Activated CD8-positive, alpha-beta T cell treated with anti-CD3 and anti-CD28 coated beads for 36 hours (primary cell): ENCODE measurements around the gene MSMP. TPM values are rescaled to one million over a fixed set of nuclear protein-coding genes. Genes with fewer than 3 reads are reported as not detected.

Experiments used
- ATAC-seq: fragments of 200-7000 bp; cut with Tn5 transposase; one replicate; pipeline ENCODE4 v1.10.0; 2021; ENCODE audit warnings: mild to moderate bottlenecking, moderate library complexity
- CTCF ChIA-PET: fragments of 350-600 bp; sonication (Branson Sonifier 250); formaldehyde crosslinking; loops from one replicate; lab custom pipeline; 2021; ENCODE audit warnings: antibody characterized with exemption; lab: Charles Lee
- POLR2A ChIA-PET: fragments of 350-600 bp; sonication (Branson Sonifier 250); formaldehyde crosslinking; loops from one replicate; lab custom pipeline; 2021; ENCODE audit warnings: antibody characterized with exemption; lab: Charles Lee
- DNase-seq: peaks from one replicate; pipeline ENCODE4 v3.0.0-alpha.2; 2020
- H3K27ac Mint-ChIP-seq: one replicate; pipeline ENCODE4 v1.8.0; 2021; ENCODE audit warnings: mild to moderate bottlenecking, mixed read lengths
- H3K27me3 Mint-ChIP-seq: one replicate; pipeline ENCODE4 v1.8.0; 2021; ENCODE audit warnings: mixed read lengths
- H3K36me3 Mint-ChIP-seq: one replicate; pipeline ENCODE4 v1.8.0; 2021; ENCODE audit warnings: low read depth, mixed read lengths
- H3K4me1 Mint-ChIP-seq: one replicate; pipeline ENCODE4 v1.8.0; 2021; ENCODE audit warnings: low read depth, mixed read lengths
- H3K4me3 Mint-ChIP-seq: one replicate; pipeline ENCODE4 v1.8.0; 2021; ENCODE audit warnings: mild to moderate bottlenecking, moderate library complexity, mixed read lengths
- H3K9me3 Mint-ChIP-seq: one replicate; pipeline ENCODE4 v1.8.0; 2021; ENCODE audit warnings: mixed read lengths
- intact Hi-C: fragments of 100-400 bp; cut with micrococcal nuclease; formaldehyde crosslinking; loops from one replicate; pipeline ENCODE4 v1.10.0; 2022
- total RNA-seq, 2 experiments: library from RNA; stranded (reverse); gene quantifications; one replicate each; pipeline ENCODE4 v1.2.3, GENCODE V29; 2021
- TF ChIP-seq, protein P1 (sequence below): fragments of 200-600 bp; IDR thresholded peaks from one replicate; pipeline ENCODE4 v1.8.0; 2022; ENCODE audit warnings: antibody characterized with exemption, mild to moderate bottlenecking

Gene MSMP
- total RNA-seq, 2 experiments from 2014 or later, result 0.59 to 0.67 TPM

DNA sequence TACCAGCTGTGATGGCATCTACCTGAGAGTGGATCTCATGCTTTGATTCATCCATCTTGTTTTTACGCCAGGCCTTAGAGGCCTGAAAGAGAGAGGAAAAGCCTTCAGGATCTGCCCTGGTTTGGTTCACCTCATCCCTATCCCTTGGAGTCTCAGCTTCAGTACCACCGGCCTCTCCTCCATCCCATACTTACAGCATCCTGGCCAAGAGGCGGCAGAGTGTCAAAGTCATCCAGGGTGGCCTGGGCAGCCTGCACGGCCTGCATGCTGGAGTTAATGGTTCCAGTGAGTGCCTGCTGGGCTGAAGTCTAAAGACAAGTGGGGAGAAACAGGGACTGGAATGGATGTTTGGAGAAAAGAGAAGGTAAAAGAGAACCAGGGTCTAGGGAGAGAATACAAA is 34.5 kb downstream of the MSMP start:
- Mint-ChIP-seq H3K9me3 (no peaks in the 10 kb centered on the region), H3K4me3 (no peak overlapping the region), H3K4me1 (no peaks in the 10 kb centered on the region), H3K27ac (no peak overlapping the region), H3K36me3 (peaks cover 55% of the 10 kb centered on the region), H3K27me3 (no peaks in the 10 kb centered on the region)
- no peak for ATAC-seq
- CTCF ChIA-PET, result interaction anchor here (1.9 to 14.0 kb wide), 2 partner anchors 9 to 26 kb away, joined by 4 to 170 read pairs; partner anchors contain the start of gene TPM2
- POLR2A ChIA-PET, result interaction anchor here (1.1 kb wide), 1 partner anchor 23 kb away, joined by 4 read pairs; no protein-coding TSS in a partner anchor
- no peak for DNase-seq
- TF ChIP-seq, protein P1, sequence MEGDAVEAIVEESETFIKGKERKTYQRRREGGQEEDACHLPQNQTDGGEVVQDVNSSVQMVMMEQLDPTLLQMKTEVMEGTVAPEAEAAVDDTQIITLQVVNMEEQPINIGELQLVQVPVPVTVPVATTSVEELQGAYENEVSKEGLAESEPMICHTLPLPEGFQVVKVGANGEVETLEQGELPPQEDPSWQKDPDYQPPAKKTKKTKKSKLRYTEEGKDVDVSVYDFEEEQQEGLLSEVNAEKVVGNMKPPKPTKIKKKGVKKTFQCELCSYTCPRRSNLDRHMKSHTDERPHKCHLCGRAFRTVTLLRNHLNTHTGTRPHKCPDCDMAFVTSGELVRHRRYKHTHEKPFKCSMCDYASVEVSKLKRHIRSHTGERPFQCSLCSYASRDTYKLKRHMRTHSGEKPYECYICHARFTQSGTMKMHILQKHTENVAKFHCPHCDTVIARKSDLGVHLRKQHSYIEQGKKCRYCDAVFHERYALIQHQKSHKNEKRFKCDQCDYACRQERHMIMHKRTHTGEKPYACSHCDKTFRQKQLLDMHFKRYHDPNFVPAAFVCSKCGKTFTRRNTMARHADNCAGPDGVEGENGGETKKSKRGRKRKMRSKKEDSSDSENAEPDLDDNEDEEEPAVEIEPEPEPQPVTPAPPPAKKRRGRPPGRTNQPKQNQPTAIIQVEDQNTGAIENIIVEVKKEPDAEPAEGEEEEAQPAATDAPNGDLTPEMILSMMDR, result no peak
- intact Hi-C loops, result no loop called here

DNA sequence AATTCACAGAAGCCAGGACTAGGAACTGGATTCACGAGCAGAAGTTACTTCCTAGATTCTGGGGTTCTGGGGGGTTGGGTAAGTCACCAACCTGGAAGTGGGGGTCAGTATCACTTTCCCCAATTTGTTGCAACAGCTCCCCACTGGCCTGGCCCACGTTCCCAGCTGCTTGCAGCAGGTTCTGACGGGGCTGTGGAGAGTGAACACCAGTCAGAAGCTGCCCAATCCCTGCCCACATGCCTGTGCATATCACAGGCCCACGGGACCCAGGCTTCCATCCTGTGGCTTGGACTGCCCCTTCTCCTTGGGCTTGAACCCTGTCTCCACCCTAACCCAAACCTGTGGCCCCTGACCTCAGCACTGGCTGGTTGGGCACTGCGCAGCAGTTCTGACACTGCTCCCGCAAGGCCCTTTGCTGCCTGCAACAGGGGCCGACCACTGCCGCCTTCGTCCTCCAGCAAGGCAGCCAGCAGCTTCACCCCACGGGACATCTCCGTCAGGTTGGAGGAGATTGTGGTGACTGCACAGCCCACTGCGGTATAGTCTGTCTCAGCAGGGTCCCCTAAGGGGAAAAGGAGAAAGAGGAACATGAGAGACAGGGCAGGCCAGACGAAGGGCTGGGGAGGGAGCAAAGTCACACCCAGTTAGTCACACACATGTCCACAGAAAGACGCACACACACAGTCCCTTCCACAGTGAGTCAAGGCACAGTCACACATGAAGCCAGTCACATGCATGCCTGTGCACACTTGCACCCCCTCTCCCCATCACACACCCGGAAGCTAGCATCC is 35.2 kb downstream of the MSMP start:
- Mint-ChIP-seq H3K4me1 (no peaks in the 10 kb centered on the region), H3K27me3 (no peaks in the 10 kb centered on the region), H3K27ac (no peak overlapping the region), H3K4me3 (no peak overlapping the region), H3K36me3 (peaks cover 55% of the 10 kb centered on the region), H3K9me3 (no peaks in the 10 kb centered on the region)
- TF ChIP-seq, protein P1, result no peak
- no peak for DNase-seq
- ChIA-PET CTCF (interaction anchor here (1.9 to 15.2 kb wide), 2 partner anchors 9 to 23 kb away, joined by 4 to 121 read pairs; no protein-coding TSS in a partner anchor), POLR2A (interaction anchor here (1.1 kb wide), 1 partner anchor 22 kb away, joined by 4 read pairs; no protein-coding TSS in a partner anchor)
- ATAC-seq, result no peak
- intact Hi-C loops, result no loop called here

DNA sequence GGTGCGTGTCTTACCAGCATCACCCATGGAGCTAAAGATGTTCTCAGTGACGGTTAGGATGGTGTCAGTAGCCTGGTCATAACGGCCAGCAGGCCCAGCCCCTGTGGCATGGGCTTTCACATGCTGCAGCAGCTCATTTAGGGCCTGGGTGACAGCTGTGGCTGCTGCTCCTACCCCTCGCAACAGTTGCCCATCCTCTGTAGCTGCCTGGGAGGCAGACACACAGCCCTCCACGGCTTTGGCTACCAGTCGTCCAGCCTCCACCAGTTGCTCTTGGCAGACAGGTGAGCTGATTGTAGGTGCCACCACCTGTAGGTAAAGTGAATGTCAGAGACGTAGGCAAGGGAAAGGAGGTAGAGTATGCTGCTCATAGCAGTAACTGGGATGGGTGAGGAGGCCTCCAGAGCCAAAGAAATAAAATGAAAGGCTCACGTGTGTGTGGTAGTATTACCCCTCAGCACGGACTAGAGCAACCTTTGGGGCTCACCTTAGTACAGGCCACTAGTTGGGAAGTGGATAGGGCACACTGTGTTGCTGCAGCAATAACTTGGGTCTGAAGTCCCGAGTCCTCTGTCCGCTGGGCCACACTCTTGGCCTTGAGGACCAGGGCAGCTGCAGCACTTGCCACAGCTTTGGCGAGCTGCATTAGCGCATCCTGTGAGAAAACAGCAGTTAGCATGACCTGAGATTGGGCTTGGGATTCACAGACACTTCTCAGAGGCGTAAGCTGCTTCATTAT is 36.8 kb downstream of the MSMP start:
- DNase-seq (no peak), ATAC-seq (no peak)
- no peaks in the 10 kb centered on the region for H3K27me3 Mint-ChIP-seq
- TF ChIP-seq, protein P1, result no peak
- CTCF ChIA-PET, result interaction anchor here (1.4 to 15.2 kb wide), 2 partner anchors 10 to 21 kb away, joined by 7 to 121 read pairs; no protein-coding TSS in a partner anchor
- POLR2A ChIA-PET, result interaction anchor here (0.9 to 1.7 kb wide), 3 partner anchors 11 to 20 kb away, joined by 4 to 5 read pairs (median 5); partner anchors contain the start of genes CREB3 and TLN1
- H3K27ac Mint-ChIP-seq, result no peak overlapping the region
- H3K36me3 Mint-ChIP-seq, result peaks cover 51% of the 10 kb centered on the region
- no peaks in the 10 kb centered on the region for H3K9me3 Mint-ChIP-seq
- H3K4me3 Mint-ChIP-seq, result no peak overlapping the region
- intact Hi-C loops, result no loop called here
- no peaks in the 10 kb centered on the region for H3K4me1 Mint-ChIP-seq

DNA sequence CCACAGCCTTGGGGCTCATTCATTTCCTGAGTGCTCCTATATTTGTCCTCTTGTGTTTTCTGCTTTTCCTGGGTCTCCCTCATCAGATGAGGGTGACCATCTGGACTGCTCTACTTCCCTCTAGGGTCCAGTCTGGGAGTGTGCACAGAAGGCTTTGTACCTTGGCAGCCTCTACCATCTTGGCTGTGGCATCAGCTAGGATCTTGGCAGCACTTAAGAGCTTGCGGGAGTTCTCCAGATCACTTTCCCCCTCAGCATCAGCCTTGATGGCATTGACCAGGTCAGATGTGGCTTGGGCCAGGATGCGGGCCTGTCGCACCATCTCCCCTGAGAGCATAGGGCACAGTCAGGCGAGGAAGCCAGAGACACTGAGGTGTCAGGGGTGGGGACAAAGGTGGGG is 37.8 kb downstream of the MSMP start:
- intact Hi-C loops, result no loop called here
- no peaks in the 10 kb centered on the region for H3K27me3 Mint-ChIP-seq
- H3K9me3 Mint-ChIP-seq, result no peaks in the 10 kb centered on the region
- POLR2A ChIA-PET, result interaction anchor here (1.1 to 1.7 kb wide), 3 partner anchors 12 to 68 kb away, joined by 3 to 5 read pairs (median 4); no protein-coding TSS in a partner anchor
- no peak overlapping the region for H3K4me3 Mint-ChIP-seq
- H3K27ac Mint-ChIP-seq, result peak overlapping the region; percentile 58
- peaks cover 46% of the 10 kb centered on the region for H3K36me3 Mint-ChIP-seq
- ATAC-seq (no peak), DNase-seq (no peak)
- CTCF ChIA-PET, result interaction anchor here (1.4 to 15.2 kb wide), 2 partner anchors 11 to 20 kb away, joined by 7 to 121 read pairs; no protein-coding TSS in a partner anchor
- H3K4me1 Mint-ChIP-seq, result peaks cover 4% of the 10 kb centered on the region
- TF ChIP-seq, protein P1, result no peak
